Activated CD4-positive, alpha-beta memory T cell treated with anti-CD3 and anti-CD28 coated beads for 36 hours (primary cell): ENCODE results near the gene ABCC10. TPM values are rescaled to one million over a fixed set of nuclear protein-coding genes. Genes with fewer than 3 reads are reported as not detected.
"Not testable (repeated sequence)": the region's sequence is repeated elsewhere in the genome, so short reads cannot be mapped to it uniquely, and the experiment has no call there.

ENCODE experiments used
- CTCF ChIA-PET: fragments of 350-600 bp; sonication (Branson Sonifier 250); formaldehyde crosslinking; loops from one replicate; lab custom pipeline; 2021; ENCODE audit warnings: antibody characterized with exemption, inconsistent platforms; lab: Charles Lee
- POLR2A ChIA-PET: fragments of 350-600 bp; sonication (Branson Sonifier 250); formaldehyde crosslinking; loops from one replicate; lab custom pipeline; 2021; ENCODE audit warnings: antibody characterized with exemption; lab: Charles Lee
- DNase-seq: peaks from one replicate; pipeline ENCODE4 v3.0.0-alpha.2; 2020
- H3K27ac Mint-ChIP-seq: one replicate; pipeline ENCODE4 v1.8.0; 2021; ENCODE audit warnings: mixed read lengths
- H3K27me3 Mint-ChIP-seq: one replicate; pipeline ENCODE4 v1.8.0; 2021; ENCODE audit warnings: mixed read lengths
- H3K36me3 Mint-ChIP-seq: one replicate; pipeline ENCODE4 v1.8.0; 2021; ENCODE audit warnings: mixed read lengths
- H3K4me1 Mint-ChIP-seq: one replicate; pipeline ENCODE4 v1.8.0; 2021; ENCODE audit warnings: low read depth, mixed read lengths
- H3K4me3 Mint-ChIP-seq: one replicate; pipeline ENCODE4 v1.8.0; 2021; ENCODE audit warnings: mild to moderate bottlenecking, mixed read lengths
- H3K9me3 Mint-ChIP-seq: one replicate; pipeline ENCODE4 v1.8.0; 2021; ENCODE audit warnings: mixed read lengths
- intact Hi-C: fragments of 100-400 bp; cut with micrococcal nuclease; formaldehyde crosslinking; loops from one replicate; pipeline ENCODE4 v1.15.1; 2023
- total RNA-seq, 2 experiments: library from RNA; stranded (reverse); gene quantifications; one replicate each; pipeline ENCODE4 v1.2.3, GENCODE V29; 2021

Gene ABCC10, protein sequence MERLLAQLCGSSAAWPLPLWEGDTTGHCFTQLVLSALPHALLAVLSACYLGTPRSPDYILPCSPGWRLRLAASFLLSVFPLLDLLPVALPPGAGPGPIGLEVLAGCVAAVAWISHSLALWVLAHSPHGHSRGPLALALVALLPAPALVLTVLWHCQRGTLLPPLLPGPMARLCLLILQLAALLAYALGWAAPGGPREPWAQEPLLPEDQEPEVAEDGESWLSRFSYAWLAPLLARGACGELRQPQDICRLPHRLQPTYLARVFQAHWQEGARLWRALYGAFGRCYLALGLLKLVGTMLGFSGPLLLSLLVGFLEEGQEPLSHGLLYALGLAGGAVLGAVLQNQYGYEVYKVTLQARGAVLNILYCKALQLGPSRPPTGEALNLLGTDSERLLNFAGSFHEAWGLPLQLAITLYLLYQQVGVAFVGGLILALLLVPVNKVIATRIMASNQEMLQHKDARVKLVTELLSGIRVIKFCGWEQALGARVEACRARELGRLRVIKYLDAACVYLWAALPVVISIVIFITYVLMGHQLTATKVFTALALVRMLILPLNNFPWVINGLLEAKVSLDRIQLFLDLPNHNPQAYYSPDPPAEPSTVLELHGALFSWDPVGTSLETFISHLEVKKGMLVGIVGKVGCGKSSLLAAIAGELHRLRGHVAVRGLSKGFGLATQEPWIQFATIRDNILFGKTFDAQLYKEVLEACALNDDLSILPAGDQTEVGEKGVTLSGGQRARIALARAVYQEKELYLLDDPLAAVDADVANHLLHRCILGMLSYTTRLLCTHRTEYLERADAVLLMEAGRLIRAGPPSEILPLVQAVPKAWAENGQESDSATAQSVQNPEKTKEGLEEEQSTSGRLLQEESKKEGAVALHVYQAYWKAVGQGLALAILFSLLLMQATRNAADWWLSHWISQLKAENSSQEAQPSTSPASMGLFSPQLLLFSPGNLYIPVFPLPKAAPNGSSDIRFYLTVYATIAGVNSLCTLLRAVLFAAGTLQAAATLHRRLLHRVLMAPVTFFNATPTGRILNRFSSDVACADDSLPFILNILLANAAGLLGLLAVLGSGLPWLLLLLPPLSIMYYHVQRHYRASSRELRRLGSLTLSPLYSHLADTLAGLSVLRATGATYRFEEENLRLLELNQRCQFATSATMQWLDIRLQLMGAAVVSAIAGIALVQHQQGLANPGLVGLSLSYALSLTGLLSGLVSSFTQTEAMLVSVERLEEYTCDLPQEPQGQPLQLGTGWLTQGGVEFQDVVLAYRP (N-terminal part only)
- total RNA-seq, result 10 to 100 TPM; 27.2 to 31.9 TPM

DNA sequence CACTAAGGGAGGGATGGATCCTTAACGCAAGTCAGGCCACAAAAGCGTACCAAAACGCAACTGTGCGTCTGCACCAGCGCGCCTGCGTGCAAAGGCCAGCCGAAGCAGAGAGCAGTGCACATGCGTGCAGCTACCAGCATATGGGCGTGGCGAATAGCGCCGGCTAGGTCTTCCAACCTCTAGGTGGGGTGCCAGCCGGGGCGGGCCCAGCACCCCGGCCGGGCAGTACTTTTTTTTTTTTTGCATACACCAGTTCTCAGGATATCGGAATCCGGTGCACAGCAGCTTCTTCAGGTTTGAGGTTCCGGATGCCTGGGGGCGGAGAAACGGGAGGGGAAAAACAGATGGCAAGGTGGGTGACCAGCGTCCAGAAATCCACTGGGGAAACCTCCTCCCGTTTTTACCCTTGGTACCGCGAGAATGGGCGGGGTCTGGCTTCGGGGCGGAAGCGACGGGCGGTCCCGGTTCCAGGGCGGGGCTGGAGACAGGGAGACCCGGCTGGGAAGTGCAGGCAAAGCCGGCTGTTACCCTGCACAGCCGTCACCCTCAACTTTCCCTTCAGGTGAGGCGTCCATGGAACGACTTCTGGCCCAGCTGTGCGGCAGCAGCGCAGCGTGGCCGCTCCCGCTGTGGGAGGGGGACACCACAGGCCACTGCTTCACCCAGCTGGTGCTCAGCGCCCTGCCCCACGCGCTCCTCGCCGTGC is at the start of gene ABCC10:
Gene ABCC10 (plus strand): TSS at position 136 of the 706 bp plus-strand sequence. CDS start 438 bp downstream, at position 574.
- peak; percentile 97 for DNase-seq
- Mint-ChIP-seq H3K27me3 (no peaks in the 10 kb centered on the region), H3K4me1 (peaks cover 17% of the 10 kb centered on the region), H3K9me3 (no peaks in the 10 kb centered on the region), H3K36me3 (peaks cover 3% of the 10 kb centered on the region), H3K4me3 (peak within 1 kb of the TSS; percentile 95), H3K27ac (peak within 1 kb of the TSS; percentile 96)
- intact Hi-C loops, result loop anchor here (1.0 to 5.0 kb wide), 4 partner anchors 27 to 415 kb away; partner anchors contain the start of genes DLK2, KLHDC3 and MEA1
- ChIA-PET POLR2A (interaction anchor here (0.6 to 1.3 kb wide), 6 partner anchors 9 to 449 kb away, joined by 3 to 8 read pairs (median 4); partner anchors contain the start of genes PEX6 and ZNF318), CTCF (interaction anchor here (0.5 to 1.7 kb wide), 13 partner anchors 9 to 198 kb away, joined by 3 to 8 read pairs (median 3); partner anchors contain the start of genes DNPH1, POLR1C and ZNF318)

DNA sequence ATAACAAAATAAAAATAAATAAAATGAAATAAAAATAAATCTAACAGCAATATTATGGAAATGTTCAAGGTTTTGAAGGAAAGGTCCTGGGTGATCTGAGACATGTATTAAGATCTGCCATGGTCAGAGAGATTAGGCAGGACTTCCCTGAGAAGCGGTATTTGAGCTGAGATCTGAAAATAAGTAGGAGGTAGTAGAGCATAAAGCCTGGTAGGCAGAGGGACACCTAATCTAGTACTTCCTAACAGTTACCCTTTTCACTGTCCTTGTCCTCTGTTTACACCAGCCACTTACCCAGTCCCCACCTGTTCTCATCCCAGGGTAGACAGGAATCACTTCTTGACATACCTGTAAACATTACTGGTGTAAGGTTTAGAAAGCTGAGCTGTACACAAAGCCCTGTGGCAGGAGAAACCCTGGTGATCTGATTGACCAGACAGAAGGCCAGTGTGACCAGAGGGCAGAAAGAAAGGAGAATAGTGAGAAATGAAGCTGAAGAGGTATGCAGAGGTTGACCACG is 49.6 kb upstream of the ABCC10 start:
- POLR2A ChIA-PET, result interaction anchor here (2.5 kb wide), 1 partner anchor 8 kb away, joined by 14 read pairs; the partner anchor contains the start of gene ZNF318
- Mint-ChIP-seq H3K27me3 (no peaks in the 10 kb centered on the region), H3K4me1 (peaks cover 28% of the 10 kb centered on the region)

DNA sequence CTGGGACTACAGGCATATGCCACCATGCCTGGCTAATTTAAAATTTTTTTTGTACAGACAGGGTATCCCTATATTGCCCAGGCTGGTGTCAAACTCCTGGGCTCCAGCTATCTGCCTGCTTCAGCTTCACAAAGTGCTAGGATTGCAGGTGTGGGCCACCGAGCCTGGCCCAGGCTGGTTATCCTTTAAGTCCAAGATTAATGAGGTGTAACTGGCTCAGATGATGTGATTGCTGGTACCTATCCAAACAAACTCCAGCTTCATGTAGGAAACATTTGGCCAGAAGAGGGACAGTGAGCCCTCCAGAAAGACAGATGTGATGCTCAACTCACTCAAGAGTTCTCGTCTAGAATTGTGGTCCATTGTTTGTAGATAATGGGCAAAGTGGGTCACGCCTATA is 48.7 kb upstream of the ABCC10 start:
- CTCF ChIA-PET, result no interaction called here
- no peaks in the 10 kb centered on the region for H3K9me3 Mint-ChIP-seq
- POLR2A ChIA-PET, result interaction anchor here (2.5 kb wide), 1 partner anchor 9 kb away, joined by 14 read pairs; the partner anchor contains the start of gene ZNF318
- H3K36me3 Mint-ChIP-seq, result no peaks in the 10 kb centered on the region
- no peak overlapping the region for H3K27ac Mint-ChIP-seq
- no peak for DNase-seq
- no peaks in the 10 kb centered on the region for H3K27me3 Mint-ChIP-seq
- intact Hi-C loops, result no loop called here
- peaks cover 36% of the 10 kb centered on the region for H3K4me1 Mint-ChIP-seq
- H3K4me3 Mint-ChIP-seq, result no peak overlapping the region

More for the DNA sequence above, 49.6 kb upstream of the ABCC10 start:
- CTCF ChIA-PET, result interaction anchor here (2.1 kb wide), 1 partner anchor 8 kb away, joined by 10 read pairs; no protein-coding TSS in a partner anchor
- Mint-ChIP-seq H3K4me3 (no peak overlapping the region), H3K27ac (no peak overlapping the region), H3K36me3 (no peaks in the 10 kb centered on the region), H3K9me3 (no peaks in the 10 kb centered on the region)
- DNase-seq, result no peak
- intact Hi-C loops, result no loop called here

DNA sequence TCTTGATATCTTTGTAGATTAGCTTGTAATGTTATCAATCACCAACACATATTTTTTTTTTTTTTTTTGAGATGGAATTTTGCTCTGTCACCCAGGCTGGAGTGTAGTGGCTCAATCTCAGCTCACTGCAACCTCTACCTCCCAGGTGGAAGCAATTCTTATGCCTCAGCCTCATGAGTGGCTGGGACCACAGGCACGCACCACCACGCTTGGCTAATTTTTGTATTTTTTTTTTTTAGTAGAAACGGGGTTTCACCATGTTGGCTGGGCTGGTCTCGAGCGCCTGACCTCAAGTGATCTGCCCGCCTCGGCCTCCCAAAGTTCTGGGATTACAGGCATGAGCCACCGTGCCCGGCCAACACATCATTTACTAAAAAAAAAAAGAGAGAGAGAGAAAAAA is 46.5 kb upstream of the ABCC10 start:
- peaks cover 51% of the 10 kb centered on the region for H3K4me1 Mint-ChIP-seq
- H3K27me3 Mint-ChIP-seq, H3K36me3 Mint-ChIP-seq, DNase-seq, H3K27ac Mint-ChIP-seq, H3K4me3 Mint-ChIP-seq, POLR2A ChIA-PET, H3K9me3 Mint-ChIP-seq: not testable (repeated sequence)
- CTCF ChIA-PET, result interaction anchor here (0.9 kb wide), 1 partner anchor 18 kb away, joined by 3 read pairs; no protein-coding TSS in a partner anchor
- intact Hi-C loops, result loop anchor here (5.0 kb wide), 1 partner anchor 96 kb away; the partner anchor contains the start of gene TJAP1

DNA sequence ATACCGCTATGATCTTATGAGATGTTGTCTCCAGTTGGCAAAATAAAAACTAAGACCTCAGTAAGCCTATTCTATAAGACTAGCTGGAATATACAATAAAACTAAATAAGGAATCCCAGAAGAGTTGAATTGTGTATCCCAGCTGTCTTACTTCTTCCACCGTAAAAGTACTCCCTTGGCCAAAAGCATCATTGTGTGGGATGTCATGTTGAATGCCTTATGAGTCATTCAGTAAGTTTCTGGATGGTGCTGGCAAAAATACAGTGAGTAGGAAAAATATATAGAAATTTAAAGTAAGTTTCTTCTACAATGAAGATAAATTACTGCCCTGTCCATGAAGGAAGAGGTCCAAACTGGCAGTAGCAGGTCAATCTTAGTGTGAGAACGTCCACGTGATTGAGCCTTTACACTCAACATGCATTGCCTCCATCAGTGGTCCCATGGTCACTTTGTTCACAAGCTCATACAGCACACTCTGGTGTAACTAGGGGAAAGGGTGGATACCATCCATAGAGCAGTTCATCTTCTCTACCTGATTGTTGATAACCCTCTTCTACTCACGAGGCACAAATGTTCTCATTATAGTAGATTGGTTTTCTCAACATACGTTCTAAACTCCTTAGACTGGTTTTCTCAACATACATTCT is 44.2 kb upstream of the ABCC10 start:
- Mint-ChIP-seq H3K9me3 (no peaks in the 10 kb centered on the region), H3K4me1 (peaks cover 44% of the 10 kb centered on the region), H3K27ac (peak overlapping the region; percentile 86), H3K36me3 (no peaks in the 10 kb centered on the region), H3K4me3 (peak overlapping the region; percentile 30), H3K27me3 (no peaks in the 10 kb centered on the region)
- DNase-seq, result no peak
- ChIA-PET CTCF (interaction anchor here (0.6 to 3.6 kb wide), 9 partner anchors 12 to 483 kb away, joined by 3 to 15 read pairs (median 6); partner anchors contain the start of genes ABCC10, CRIP3 and ZNF318), POLR2A (interaction anchor here (0.7 to 2.9 kb wide), 7 partner anchors 8 to 453 kb away, joined by 3 to 24 read pairs (median 4); partner anchors contain the start of genes ABCC10, YIPF3 and ZNF318)
- intact Hi-C loops, result loop anchor here (1.0 to 5.0 kb wide), 4 partner anchors 14 to 94 kb away; partner anchors contain the start of genes ABCC10, TJAP1 and ZNF318

DNA sequence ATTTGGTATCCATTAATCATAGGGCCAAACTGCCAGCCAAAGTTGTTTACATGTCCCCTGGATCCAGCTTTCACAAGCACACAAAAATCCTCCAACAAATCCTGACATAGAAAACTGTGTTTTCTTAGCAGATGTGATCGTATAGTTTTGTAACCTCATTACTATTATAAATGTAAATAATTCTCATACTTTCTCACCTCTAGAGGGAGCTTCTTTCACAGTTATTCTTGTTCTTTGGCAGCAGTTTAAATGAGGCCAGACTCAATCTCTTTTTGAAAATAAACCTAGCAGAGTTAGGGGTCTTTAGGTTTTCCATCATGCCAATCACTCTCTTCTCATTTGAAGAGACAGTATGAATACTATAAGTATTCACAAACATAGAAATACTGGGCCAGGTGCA is 40.8 kb upstream of the ABCC10 start:
- Mint-ChIP-seq H3K9me3 (no peaks in the 10 kb centered on the region), H3K27me3 (no peaks in the 10 kb centered on the region), H3K4me1 (peaks cover 55% of the 10 kb centered on the region), H3K36me3 (no peaks in the 10 kb centered on the region), H3K4me3 (no peak overlapping the region), H3K27ac (no peak overlapping the region)
- intact Hi-C loops, result loop anchor here (1.0 kb wide), 1 partner anchor 120 kb away; no protein-coding TSS in a partner anchor
- ChIA-PET CTCF (interaction anchor here (0.7 to 1.7 kb wide), 12 partner anchors 9 to 123 kb away, joined by 3 to 10 read pairs (median 4); partner anchors contain the start of gene LRRC73), POLR2A (no interaction called here)
- DNase-seq, result no peak

DNA sequence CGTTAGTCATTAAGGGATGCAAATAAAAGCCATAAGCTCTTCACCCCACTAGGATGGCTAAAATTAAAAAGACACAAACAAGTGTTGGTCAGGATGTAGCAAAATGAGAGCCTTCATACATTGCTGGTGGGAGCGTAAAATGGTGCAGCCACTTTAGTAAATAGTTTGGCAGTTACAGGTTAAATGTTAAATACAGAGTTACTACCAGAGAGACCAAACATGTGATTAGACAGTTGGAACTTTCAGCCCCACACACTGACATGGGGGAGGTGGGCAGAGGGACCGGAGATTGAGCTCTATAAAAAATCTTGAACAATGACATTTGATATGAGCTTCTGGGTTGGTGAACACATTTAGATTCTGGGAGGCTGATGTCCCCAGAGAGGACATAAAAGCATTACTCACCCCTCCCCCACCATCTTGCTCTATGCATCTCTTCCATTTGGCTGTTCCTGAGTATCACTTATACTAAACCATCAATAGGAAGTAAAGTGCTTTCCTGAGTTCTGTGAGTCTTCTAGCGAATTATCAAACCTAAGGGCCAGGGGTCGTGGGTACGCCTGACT is 37.5 kb upstream of the ABCC10 start:
- Mint-ChIP-seq H3K4me3 (no peak overlapping the region), H3K27ac (no peak overlapping the region), H3K27me3 (no peaks in the 10 kb centered on the region), H3K4me1 (peaks cover 30% of the 10 kb centered on the region), H3K36me3 (no peaks in the 10 kb centered on the region), H3K9me3 (no peaks in the 10 kb centered on the region)
- ChIA-PET CTCF (interaction anchor here (0.9 to 1.0 kb wide), 4 partner anchors 8 to 38 kb away, joined by 3 to 5 read pairs (median 3); partner anchors contain the start of genes ABCC10 and ZNF318), POLR2A (interaction anchor here (1.0 kb wide), 1 partner anchor 166 kb away, joined by 3 read pairs; no protein-coding TSS in a partner anchor)
- no peak for DNase-seq
- intact Hi-C loops, result no loop called here

DNA sequence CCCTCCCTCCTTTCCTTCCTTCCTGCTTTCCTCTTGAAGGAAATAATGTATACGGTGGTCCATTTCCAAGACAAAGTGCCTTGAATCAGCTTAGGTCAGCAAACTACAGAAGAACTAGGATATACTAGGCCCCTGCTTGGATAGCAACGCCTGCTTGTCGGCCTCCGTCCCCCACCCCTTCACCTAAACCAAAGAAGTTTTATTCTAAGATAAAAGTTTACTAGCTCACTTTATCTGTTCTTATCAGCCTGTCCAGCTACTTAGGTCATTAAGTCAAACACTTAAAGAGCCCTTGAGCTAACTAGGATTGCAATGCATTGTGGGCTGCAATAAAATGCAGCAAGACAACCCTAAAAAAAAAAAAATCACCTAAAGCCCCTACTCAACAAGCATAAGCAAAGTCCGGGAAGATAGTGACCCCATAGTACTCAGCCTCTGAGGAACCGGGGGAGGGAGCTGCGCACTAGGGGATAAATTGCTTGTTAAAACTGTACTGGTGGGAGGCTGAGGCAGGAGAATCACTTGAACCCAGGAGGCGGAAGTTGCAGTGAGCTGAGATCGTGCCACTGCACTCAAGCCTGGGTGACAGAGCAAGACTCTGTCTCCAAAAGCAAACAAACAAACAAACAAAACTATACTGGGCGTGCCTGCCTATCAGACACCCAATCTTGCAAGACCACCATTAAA is 36.4 kb upstream of the ABCC10 start:
- intact Hi-C loops, H3K27ac Mint-ChIP-seq, DNase-seq, POLR2A ChIA-PET, H3K27me3 Mint-ChIP-seq, H3K36me3 Mint-ChIP-seq, H3K9me3 Mint-ChIP-seq: not testable (repeated sequence)
- H3K4me3 Mint-ChIP-seq, result peak overlapping the region; percentile 53
- CTCF ChIA-PET, result interaction anchor here (0.9 to 1.3 kb wide), 2 partner anchors 36 to 83 kb away, joined by 3 read pairs; partner anchors contain the start of genes ABCC10 and CRIP3
- H3K4me1 Mint-ChIP-seq, result peaks cover 24% of the 10 kb centered on the region

DNA sequence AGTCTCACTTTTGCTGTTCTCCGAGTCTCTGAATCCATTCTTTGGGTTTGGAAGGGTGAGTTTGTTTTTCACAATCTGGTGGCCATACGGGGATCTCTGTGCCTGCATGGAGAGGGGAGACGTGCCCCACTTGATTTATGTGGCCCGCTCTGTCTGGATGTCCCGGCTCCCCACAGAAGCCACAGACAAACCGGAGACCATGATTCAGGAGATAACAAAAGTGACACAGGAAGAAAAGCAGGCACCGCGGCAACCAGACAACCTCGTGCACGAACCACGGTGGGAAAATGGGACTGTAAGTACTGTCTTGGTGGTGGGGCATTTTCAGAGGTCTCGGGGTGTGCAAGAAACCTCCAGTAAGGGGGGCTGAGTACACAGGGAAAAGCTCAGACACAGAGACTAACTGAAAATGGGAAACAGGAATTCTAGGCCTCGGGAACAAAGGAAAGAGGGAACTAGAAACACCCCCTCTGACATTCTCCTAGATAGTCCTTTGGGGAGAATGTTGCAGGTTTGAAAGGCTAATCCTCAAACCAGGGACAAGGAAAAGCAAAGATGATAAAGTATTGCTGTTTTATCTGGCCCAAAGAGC is 35.8 kb upstream of the ABCC10 start:
- Mint-ChIP-seq H3K9me3 (no peaks in the 10 kb centered on the region), H3K27me3 (no peaks in the 10 kb centered on the region), H3K4me1 (peaks cover 20% of the 10 kb centered on the region), H3K36me3 (no peaks in the 10 kb centered on the region), H3K4me3 (peak overlapping the region; percentile 53), H3K27ac (no peak overlapping the region)
- peak; percentile 59 for DNase-seq
- ChIA-PET CTCF (interaction anchor here (1.3 kb wide), 1 partner anchor 83 kb away, joined by 3 read pairs; the partner anchor contains the start of gene CRIP3), POLR2A (no interaction called here)
- intact Hi-C loops, result no loop called here
